GM18517 (cell line): Measurements from ENCODE around the gene STARD3.

ENCODE experiments used
- ATAC-seq: cut with Tn5 transposase; IDR thresholded peaks from one replicate; pipeline ENCODE4 v1.9.1; 2021; ENCODE audit warnings: mild to moderate bottlenecking, moderate library complexity; ENCODE audit not compliant: unreplicated experiment

The STARD3 gene

DNA sequence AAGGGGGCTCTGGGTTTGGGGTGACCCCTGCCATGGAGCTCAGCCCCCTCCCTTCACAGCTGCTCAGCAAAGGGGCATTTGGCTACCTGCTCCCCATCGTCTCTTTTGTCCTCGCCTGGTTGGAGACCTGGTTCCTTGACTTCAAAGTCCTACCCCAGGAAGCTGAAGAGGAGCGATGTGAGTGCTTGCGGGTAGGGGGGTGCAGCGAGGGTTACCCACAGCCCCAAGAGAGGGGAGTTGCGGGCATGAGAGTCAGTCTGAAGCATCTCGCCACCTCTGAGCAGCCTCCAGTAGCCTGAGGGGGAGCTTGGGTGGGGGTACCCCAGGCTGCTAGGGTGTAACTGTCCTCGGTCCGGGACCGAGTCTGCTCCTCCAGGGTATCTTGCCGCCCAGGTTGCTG lies 21.4 kb downstream of the STARD3 start:
- no peak for ATAC-seq

GRCh38 chr17:39658760-39659159 lies 21.8 kb downstream of the STARD3 start:
- ATAC-seq: no peak

GRCh38 chr17:39659279-39660010 lies 22.5 kb downstream of the STARD3 start:
- ATAC-seq: no peak

DNA sequence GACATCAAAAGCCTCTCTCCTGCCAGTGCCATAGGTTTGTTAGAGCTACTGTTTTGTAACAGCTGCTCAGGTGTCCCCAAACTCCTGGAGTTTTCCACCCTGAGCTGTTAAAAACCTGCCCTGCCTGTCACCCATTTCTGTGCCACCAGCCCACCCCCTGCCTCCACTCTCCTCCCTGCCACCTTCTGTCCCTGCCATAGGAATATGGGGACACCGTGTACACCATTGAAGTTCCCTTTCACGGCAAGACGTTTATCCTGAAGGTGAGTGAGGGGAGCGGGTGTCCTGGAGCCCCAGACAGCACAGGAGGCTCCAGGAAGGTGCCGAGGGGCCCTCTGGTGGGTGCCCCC lies 23.0 kb downstream of the STARD3 start:
- ATAC-seq: no peak

DNA sequence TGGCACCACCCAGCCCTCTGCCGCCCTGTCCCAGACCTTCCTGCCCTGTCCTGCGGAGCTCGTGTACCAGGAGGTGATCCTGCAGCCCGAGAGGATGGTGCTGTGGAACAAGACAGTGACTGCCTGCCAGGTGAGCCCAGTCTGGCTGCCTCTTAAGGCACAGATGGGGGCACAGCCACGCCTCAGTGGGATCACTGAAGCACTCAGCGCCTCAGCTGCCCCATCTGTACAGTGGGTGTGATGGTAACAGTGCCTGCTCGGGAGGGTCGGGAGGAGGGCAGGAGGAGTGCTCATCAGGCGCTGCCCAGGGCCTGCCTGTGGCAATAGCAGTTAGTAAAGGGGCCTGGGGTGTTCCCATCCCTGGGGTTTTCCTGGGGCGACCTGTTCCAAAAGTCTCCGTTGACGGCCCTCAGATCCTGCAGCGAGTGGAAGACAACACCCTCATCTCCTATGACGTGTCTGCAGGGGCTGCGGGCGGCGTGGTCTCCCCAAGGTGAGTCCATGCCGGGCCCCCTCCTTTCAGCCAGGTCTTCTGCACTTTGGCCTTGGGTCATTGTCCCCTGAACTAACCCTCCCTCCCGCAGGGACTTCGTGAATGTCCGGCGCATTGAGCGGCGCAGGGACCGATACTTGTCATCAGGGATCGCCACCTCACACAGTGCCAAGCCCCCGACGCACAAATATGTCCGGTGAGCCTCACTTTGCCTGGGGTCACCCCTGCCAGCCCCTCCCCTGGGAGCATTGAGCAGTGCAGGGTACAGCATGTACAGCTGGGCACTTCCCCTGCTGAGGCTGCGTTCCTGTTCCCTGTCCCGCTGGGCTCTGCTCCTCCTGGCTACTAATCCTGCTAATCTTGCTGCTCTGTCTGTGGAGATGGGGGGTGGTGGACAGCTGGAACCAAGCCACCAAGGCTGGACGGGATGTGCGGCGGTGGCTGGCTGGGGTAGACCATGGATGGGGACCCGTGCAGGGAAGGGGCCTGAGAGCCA lies 23.7 kb downstream of the STARD3 start:
- ATAC-seq: no peak

DNA sequence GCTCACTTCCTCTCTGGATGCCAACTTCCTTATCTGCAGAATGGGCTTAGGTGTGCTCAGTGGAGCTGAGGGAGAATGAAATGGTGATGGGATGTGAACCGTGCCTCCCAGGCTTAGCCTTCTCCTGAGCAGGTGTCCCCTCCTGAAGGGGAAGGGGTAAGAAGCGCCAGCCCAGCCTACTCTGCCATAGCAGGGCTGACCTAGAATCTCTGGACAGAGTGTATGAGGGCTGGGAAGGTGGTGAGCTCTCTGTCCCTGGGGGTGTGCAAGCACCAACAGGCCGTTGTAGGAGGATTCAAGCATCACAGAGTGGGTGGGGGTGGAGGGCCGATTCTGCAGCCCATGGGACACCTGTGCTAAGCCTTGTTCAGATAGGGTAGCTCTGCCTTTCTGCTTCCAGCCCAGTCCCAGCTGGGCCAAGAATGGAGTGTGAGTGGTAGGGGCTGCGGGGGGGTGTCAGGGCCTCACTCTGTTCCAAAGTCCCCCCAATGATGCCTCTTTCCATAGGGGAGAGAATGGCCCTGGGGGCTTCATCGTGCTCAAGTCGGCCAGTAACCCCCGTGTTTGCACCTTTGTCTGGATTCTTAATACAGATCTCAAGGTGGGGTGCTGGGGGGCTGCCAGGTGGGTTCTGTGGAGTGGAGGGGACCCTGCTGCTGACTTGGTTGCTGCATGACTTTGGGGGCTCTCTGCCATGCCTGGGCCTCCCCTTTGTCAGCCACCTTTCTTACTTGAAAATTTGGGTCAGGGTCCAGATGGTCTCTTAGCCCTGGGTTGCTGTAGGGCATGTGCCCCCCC lies 25.0 kb downstream of the STARD3 start:
- no peak for ATAC-seq

DNA sequence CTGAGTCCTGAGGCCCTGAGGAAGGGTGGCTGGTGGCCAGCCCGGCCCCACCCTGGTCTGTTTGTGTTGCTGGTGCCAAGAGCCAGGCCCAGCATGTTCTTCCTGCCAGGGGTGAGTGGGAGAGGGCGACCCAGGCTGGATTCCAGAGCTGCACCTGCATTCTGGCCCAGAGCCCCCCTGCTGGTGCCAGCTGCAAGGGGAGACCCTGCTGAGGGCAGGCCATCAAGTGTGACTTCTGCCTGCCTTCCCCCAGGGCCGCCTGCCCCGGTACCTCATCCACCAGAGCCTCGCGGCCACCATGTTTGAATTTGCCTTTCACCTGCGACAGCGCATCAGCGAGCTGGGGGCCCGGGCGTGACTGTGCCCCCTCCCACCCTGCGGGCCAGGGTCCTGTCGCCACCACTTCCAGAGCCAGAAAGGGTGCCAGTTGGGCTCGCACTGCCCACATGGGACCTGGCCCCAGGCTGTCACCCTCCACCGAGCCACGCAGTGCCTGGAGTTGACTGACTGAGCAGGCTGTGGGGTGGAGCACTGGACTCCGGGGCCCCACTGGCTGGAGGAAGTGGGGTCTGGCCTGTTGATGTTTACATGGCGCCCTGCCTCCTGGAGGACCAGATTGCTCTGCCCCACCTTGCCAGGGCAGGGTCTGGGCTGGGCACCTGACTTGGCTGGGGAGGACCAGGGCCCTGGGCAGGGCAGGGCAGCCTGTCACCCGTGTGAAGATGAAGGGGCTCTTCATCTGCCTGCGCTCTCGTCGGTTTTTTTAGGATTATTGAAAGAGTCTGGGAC lies 25.8 kb downstream of the STARD3 start:
- ATAC-seq: no peak

GRCh38 chr17:39663340-39663687 lies 26.4 kb downstream of the STARD3 start:
- no peak for ATAC-seq

GRCh38 chr17:39663688-39664580 lies 27.0 kb downstream of the STARD3 start:
- no peak for ATAC-seq

GRCh38 chr17:39664581-39665561 lies 27.9 kb downstream of the STARD3 start, which contains the start of gene TCAP:
TSS of gene TCAP (plus strand) at chr17:39665349. CDS start at chr17:39665360, 11 bp downstream.
- no peak for ATAC-seq

DNA sequence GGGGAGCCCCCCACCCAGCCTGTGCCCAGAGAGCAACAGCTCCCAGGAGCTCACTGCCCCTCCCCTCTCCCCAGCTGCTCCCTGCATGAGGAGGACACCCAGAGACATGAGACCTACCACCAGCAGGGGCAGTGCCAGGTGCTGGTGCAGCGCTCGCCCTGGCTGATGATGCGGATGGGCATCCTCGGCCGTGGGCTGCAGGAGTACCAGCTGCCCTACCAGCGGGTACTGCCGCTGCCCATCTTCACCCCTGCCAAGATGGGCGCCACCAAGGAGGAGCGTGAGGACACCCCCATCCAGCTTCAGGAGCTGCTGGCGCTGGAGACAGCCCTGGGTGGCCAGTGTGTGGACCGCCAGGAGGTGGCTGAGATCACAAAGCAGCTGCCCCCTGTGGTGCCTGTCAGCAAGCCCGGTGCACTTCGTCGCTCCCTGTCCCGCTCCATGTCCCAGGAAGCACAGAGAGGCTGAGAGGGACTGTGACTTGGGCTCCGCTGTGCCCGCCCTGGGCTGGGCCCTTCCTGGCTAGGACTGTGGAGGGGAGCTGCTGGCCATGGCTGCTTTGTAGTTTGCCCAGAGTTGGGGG lies 28.8 kb downstream of the STARD3 start:
- no peak for ATAC-seq

GRCh38 chr17:39666231-39666600 lies 29.3 kb downstream of the STARD3 start:
- ATAC-seq: no peak

- ATAC-seq: no peak
These were observed 29.8 kb downstream of the STARD3 start for GRCh38 chr17:39666601-39667261.

DNA sequence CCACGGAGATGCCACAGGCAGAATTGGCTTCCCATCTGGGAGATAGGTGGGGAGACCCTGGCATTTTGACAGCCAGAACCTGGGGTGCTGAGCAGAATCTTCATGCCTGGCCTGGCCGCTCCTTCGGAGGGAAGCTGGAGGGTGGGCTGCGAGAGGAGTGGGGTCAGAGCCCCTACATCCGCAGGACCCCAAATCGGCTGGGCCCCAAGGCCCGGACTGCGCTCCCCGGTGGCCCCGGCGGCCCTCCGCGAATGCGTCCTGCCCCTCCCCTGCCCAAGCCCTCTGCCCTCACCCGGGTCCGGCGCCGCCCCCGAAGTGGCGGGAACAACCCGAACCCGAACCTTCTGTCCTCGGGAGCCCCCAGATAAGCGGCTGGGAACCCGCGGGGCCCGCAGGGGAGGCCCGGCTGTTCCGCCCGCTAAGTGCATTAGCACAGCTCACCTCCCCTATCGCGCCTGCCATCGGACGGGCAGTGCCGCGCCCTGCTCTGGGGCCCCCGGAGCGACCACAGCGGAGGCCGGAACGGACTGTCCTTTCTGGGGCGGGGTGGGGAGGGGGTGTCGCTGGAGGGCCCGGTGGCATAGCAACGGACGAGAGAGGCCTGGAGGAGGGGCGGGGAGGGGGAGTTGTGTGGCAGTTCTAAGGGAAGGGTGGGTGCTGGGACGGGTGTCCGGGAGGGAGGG lies 30.5 kb downstream of the STARD3 start:
- no peak for ATAC-seq

DNA sequence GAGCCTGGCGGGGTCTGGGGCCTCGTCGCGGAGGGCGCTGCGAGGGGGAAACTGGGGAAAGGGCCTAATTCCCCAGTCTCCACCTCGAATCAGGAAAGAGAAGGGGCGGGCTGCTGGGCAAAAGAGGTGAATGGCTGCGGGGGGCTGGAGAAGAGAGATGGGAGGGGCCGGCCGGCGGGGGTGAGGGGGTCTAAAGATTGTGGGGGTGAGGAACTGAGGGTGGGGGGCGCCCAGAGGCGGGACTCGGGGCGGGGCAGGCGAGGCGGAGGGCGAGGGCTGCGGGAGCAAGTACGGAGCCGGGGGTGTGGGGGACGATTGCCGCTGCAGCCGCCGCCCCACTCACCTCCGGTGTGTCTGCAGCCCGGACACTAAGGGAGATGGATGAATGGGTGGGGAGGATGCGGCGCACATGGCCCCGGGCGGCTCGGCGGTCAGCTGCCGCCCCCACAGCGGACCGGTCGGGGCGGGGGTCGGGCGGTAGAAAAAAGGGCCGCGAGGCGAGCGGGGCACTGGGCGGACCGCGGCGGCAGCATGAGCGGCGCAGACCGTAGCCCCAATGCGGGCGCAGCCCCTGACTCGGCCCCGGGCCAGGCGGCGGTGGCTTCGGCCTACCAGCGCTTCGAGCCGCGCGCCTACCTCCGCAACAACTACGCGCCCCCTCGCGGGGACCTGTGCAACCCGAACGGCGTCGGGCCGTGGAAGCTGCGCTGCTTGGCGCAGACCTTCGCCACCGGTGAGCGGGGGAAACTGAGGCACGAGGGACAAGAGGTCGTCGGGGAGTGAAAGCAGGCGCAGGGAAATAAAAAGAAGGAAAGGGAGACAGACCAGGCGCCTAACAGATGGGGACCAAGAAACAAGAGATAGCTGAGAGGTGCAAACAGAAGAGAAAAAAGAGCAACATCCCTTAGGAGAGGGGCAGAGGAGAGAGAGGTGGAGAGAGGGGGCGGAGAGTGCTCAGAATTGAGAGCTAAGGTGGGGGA lies 31.3 kb downstream of the STARD3 start, which contains the start of gene PNMT:
PNMT (plus strand) TSS at position 509 of the 980 bp plus-strand sequence; CDS start at position 532, 23 bp downstream.
- ATAC-seq: no peak
